SKM-1 treated with dmso at 0.1 percent for 144 hours (cell line): ENCODE results near the gene CASKIN1.

Experiments
- DNase-seq: peaks from one replicate; lab custom pipeline; 2025; ENCODE audit not compliant: unreplicated experiment; lab: John Stamatoyannopoulos, UW

Gene CASKIN1

GRCh38 chr16:2176047-2176446, 20.4 kb downstream of the CASKIN1 start:
- DNase-seq, result no peak

GRCh38 chr16:2175454-2175853, 21.0 kb downstream of the CASKIN1 start:
- no peak for DNase-seq

- DNase-seq, result no peak
Observed at GRCh38 chr16:2174396-2175131, 21.8 kb downstream of the CASKIN1 start.

GRCh38 chr16:2173916-2174315, 22.5 kb downstream of the CASKIN1 start:
- no peak for DNase-seq

GRCh38 chr16:2173366-2173765, 23.0 kb downstream of the CASKIN1 start:
- DNase-seq, result no peak

DNA sequence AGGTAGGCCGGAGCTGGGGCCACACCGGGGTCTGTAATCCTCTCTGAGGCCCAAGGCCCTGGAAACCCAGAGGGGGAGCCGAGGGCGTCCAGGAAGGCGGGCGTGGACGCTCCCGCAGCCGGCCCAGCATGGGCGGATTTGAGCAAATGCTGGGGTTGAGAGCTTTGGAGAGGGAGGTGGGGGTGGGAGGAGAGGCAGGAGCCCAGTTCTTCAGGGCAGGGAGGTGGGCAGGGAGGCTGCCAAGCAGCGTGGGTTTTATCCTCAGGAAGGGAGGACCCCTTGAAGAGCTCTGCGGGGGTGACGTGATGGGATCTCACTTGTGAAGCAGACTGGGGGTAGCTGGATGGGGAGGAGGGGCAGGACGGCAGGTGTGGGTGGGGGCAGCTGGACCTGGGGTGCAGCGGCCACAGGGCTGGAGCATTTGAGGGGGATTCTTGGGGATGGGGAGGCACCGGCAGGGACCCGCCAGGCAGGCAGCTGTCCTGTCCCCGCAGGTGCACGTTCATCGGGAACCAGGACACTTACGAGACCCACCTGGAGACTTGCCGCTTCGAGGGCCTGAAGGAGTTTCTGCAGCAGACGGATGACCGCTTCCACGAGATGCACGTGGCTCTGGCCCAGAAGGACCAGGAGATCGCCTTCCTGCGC, 23.6 kb downstream of the CASKIN1 start:
- no peak for DNase-seq

GRCh38 chr16:2171601-2172178, 24.7 kb downstream of the CASKIN1 start:
- no peak for DNase-seq

DNA sequence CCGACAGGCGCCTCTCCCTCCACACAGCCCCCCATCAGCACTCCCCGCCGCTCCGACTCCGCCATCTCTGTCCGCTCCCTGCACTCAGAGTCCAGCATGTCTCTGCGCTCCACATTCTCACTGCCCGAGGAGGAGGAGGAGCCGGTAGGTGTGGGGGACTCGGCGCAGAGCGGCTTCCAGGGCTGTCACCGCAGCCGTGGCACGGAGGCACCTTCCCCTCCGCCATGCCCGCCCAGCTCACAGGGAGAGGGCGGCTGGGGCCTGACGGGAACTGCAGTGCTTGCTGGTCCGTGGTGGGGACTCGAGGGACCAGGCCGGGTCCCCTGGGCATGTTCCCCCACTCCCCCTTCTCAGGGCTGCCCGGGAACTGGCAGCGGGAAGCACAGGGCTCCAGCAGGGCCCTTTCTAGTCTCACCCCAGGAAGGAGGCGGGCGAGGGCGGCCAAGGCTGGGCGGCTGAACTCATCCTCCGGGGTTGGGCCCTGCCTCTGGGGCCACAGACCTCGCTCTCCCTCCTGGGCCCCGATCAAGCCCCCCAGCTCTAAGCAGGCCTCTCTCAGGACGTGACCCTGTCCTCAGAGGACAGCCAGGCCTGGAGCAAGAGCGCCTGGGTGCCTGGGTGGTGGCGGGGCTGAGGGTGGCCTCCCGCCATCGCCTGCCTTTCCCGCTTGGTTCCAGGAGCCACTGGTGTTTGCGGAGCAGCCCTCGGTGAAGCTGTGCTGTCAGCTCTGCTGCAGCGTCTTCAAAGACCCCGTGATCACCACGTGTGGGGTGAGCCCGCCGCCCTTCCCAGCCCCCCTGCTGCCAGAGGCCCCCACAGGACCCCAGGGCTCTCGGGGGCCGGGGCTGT, 25.6 kb downstream of the CASKIN1 start:
- no peak for DNase-seq

- DNase-seq, result no peak
Observed at GRCh38 chr16:2170080-2170479, 26.3 kb downstream of the CASKIN1 start.

- no peak for DNase-seq
Observed at GRCh38 chr16:2167068-2167638, 29.3 kb downstream of the CASKIN1 start.

DNA sequence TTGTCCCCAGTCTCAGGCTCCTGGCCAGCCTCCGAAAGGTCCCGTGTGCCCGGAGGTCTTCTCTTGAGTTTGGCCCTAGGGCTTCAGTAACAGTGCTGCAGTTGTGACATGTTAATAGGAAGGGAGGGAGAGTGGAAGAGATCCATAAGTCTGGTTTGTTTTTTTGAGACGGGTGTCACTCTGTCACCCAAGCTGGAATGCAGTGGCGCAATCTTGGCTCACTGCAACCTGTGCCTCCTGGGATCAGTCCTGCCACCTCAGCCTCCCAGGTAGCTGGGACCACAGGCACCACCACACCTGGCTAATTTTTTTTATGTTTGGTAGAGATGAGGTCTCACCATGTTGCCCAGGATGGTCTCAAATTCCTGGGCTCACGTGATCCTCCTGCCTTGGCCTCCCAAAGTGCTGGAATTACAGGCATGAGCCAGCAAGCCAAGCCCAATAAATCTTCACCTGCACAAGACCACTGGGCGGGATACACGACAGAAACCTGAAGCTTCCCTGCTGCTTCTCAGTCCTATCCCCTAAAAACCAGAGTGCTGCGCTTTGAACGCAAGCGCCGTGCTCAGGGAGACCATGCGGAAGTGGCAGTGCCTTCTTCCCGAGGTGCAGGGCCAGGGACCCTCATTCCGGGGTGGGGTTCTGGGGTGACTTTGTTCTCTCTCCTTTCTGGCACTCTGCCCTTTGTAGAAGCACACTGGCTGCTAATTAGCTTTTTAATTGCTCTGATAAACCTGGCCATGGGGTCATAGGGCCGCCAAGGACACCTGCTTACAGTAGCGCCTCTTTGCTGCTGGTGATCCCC, 29.9 kb downstream of the CASKIN1 start:
- DNase-seq, result no peak

GRCh38 chr16:2165861-2166260, 30.5 kb downstream of the CASKIN1 start:
- DNase-seq, result no peak

GRCh38 chr16:2163211-2163881, 33.1 kb downstream of the CASKIN1 start:
- DNase-seq, result no peak

DNA sequence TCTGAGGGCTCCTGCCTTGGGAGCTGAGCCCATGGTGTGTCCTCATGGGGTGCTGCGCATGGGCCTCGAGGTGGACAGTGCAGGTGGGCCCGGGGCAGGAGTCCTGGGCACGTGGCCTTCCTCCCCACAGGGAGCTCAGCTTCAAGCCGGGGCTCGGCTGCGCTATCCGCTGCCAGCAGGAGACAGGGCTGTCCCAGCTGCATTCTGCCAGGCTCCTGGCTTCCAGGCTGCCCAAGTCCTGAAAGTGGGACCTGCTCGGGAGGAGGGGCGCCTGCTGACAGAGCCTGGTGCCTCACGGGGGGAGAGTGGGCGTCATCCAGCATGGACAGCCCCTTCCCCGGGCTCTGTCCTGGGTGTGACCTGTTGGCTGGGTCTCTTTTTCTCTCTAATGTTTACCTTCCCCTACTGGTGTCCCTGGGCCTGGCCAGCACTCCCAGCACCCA, 33.7 kb downstream of the CASKIN1 start:
- no peak for DNase-seq

GRCh38 chr16:2161911-2162310, 34.5 kb downstream of the CASKIN1 start:
- no peak for DNase-seq

DNA sequence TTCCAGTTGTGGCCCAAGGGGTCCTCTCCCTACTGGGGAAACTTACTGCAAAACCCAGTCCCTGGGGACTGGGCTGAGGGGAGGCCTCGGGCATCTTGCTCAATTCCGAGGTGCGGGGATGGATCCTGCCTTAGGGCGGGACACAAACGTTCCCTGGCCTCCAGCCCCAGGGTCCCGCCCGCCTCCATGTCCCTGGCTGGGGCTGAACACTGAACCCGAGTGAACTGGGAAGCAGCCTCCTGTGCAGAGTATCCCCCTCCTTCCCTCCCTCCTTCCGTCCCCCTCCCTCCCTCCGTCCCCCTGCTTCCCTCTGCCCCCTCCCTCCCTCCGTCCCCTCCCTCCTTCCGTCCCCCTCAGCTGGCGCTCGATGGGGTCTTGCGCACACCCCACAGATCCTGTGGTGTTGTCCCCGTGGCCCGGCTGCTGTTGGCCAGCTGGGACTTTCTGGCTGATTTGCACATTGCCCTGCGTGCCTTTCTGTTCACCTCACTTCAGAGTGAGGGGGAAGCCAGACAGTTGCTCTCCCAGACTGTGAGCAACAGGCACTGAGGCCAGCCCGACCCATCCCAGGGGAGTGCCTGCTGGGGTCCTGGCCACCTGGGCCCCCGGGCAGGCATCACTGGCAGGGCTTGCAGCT, 35.4 kb downstream of the CASKIN1 start:
- no peak for DNase-seq

DNA sequence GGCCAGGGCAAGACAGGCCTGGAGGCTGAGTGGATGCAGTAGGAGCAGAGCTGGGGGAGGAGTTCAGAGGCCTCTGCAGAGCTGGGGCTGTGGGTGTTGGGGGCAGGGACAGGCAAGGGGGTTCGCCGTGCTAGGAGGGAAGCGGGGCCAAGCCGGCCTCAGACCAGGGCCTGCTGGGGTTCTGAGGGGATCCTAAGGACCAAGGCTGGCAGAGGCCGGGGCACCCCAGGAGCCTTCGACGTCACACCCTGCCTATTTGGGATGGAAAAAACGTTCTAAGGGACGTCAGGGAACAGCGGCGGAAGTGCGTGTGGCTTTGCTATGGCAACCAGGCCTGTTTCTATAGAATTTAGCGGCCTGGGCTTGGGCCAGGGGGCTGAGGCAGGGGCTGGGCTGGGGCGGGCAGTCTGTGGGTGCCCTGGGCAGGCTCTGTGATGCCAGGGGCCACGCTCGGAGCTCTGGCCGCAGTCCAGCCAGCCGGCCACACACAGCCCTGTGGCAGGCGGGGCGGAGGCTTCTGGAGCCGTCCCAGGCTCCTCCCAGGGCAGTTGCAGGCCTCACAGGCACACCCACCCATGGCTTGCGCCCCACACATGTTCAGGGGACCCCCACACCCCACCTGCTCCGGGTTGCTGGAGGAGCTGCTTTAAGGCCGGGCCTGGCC, 37.1 kb downstream of the CASKIN1 start:
- DNase-seq, result no peak

DNA sequence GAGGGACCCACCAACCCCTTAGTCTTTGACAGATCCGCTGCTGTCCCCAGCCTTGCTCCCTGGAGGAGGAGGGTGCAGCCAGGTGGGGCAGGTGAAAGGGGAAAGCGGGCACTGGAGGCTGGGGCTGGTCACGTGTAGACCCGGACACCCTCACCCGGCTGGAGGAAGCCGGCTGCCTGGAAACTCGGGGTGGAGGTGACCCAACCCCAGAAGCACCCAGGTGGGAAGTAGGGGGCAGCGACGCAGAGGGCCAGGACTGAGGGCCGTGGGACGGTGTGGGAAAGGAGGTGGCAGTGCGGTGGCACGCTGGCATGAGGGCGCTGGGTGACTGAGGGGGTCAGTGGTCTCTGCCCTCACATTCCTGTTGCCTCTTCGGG, 38.2 kb downstream of the CASKIN1 start:
- no peak for DNase-seq
